GM23338 (cell line): ENCODE data around the gene DOCK1. TPM values are rescaled to one million over a fixed set of nuclear protein-coding genes. Genes with fewer than 3 reads are reported as not detected.
"Not testable (repeated sequence)": the region's sequence is repeated elsewhere in the genome, so short reads cannot be mapped to it uniquely, and the experiment has no call there.

Source experiments
- ATAC-seq: fragments of 200-7000 bp; cut with Tn5 transposase; 3 replicates; pipeline ENCODE4 v1.9.1; 2020
- DNase-seq: peaks from one replicate; pipeline ENCODE4 v3.0.0-alpha.2; 2015; ENCODE audit warnings: low spot score
- H2AFZ ChIP-seq: fragments of 200-600 bp; sonication (generic); 2 replicates; pipeline ENCODE4 v1.8.0; 2016; ENCODE audit warnings: antibody characterized with exemption, mild to moderate bottlenecking, moderate library complexity
- H3F3A ChIP-seq: fragments of 200-600 bp; sonication (generic); replicated peaks from 2 replicates; pipeline ENCODE4 v1.8.0; 2017; ENCODE audit warnings: antibody characterized with exemption, mixed run types, low read depth
- H3K27ac ChIP-seq: fragments of 200-600 bp; sonication (generic); 2 replicates; pipeline ENCODE4 v1.6.1; 2016; ENCODE audit warnings: low read depth
- H3K27me3 ChIP-seq: fragments of 200-600 bp; sonication (generic); 2 replicates; pipeline ENCODE4 v1.8.0; 2016; ENCODE audit warnings: mild to moderate bottlenecking, mixed run types, moderate library complexity; ENCODE audit not compliant: insufficient read depth
- H3K36me3 ChIP-seq: fragments of 200-600 bp; sonication (generic); 2 replicates; pipeline ENCODE4 v1.8.0; 2016; ENCODE audit warnings: mild to moderate bottlenecking; ENCODE audit not compliant: insufficient read depth
- H3K4me1 ChIP-seq: fragments of 200-600 bp; sonication (generic); 2 replicates; pipeline ENCODE4 v1.8.0; 2016; ENCODE audit warnings: mild to moderate bottlenecking, moderate library complexity; ENCODE audit not compliant: insufficient read depth
- H3K4me2 ChIP-seq: fragments of 200-600 bp; sonication (generic); 2 replicates; pipeline ENCODE4 v1.7.1; 2017; ENCODE audit warnings: mixed run types
- H3K4me3 ChIP-seq: fragments of 200-600 bp; sonication (generic); 2 replicates; pipeline ENCODE4 v1.6.1; 2016; ENCODE audit warnings: mixed run types
- H3K79me2 ChIP-seq: fragments of 200-600 bp; sonication (generic); replicated peaks from 2 replicates; pipeline ENCODE4 v1.8.0; 2017; ENCODE audit warnings: mild to moderate bottlenecking; ENCODE audit not compliant: insufficient read depth
- H3K9me2 ChIP-seq: fragments of 200-600 bp; sonication (generic); 2 replicates; pipeline ENCODE4 v1.8.0; 2017; ENCODE audit not compliant: insufficient read depth
- H4K20me1 ChIP-seq: fragments of 200-600 bp; sonication (generic); replicated peaks from 2 replicates; pipeline ENCODE4 v1.8.0; 2017; ENCODE audit warnings: mild to moderate bottlenecking; ENCODE audit not compliant: insufficient read depth
- H3K27ac Mint-ChIP-seq: 2 replicates; pipeline ENCODE4 v1.8.0; 2020; ENCODE audit warnings: inconsistent platforms, mild to moderate bottlenecking, moderate library complexity, mixed read lengths
- H3K27me3 Mint-ChIP-seq: 3 replicates; pipeline ENCODE4 v1.8.0; 2022; ENCODE audit warnings: low read depth, mild to moderate bottlenecking, moderate library complexity, mixed read lengths, inconsistent platforms; ENCODE audit not compliant: insufficient read depth, poor library complexity
- H3K36me3 Mint-ChIP-seq: 3 replicates; pipeline ENCODE4 v1.8.0; 2021; ENCODE audit warnings: low read depth, mild to moderate bottlenecking, inconsistent platforms, moderate library complexity, mixed read lengths
- H3K4me1 Mint-ChIP-seq: 3 replicates; pipeline ENCODE4 v1.8.0; 2020; ENCODE audit warnings: mild to moderate bottlenecking, inconsistent platforms, mixed read lengths
- H3K4me3 Mint-ChIP-seq: 3 replicates; pipeline ENCODE4 v1.8.0; 2021; ENCODE audit warnings: moderate library complexity, mild to moderate bottlenecking, inconsistent platforms, mixed read lengths
- H3K9me3 Mint-ChIP-seq: 3 replicates; pipeline ENCODE4 v1.8.0; 2020; ENCODE audit warnings: moderate library complexity, mild to moderate bottlenecking, inconsistent platforms, mixed read lengths
- CREB1 ChIP-seq: fragments of 250-450 bp; sonication (Bioruptor Pico); IDR thresholded peaks from 2 replicates; pipeline ENCODE4 v1.5.0; 2020; ENCODE audit warnings: low read depth, mild to moderate bottlenecking, moderate library complexity
- JUNB ChIP-seq: IDR thresholded peaks from one replicate; pipeline ENCODE4 v1.6.1; 2016; ENCODE audit warnings: antibody characterized with exemption; ENCODE audit not compliant: unreplicated experiment
- NANOG ChIP-seq: IDR thresholded peaks from 2 replicates; pipeline ENCODE4 v1.6.1; 2016; ENCODE audit warnings: antibody characterized with exemption, borderline replicate concordance
- STAT1 ChIP-seq: IDR thresholded peaks from one replicate; pipeline ENCODE4 v1.6.1; 2016; ENCODE audit warnings: antibody characterized with exemption; ENCODE audit not compliant: unreplicated experiment
- ZNF114 ChIP-seq: fragments of 250-450 bp; sonication (Bioruptor Pico); IDR thresholded peaks from 2 replicates; pipeline ENCODE4 v1.5.0; 2020; ENCODE audit warnings: mild to moderate bottlenecking, moderate library complexity
- ZNF331 ChIP-seq: fragments of 250-450 bp; sonication (Bioruptor Pico); IDR thresholded peaks from 2 replicates; pipeline ENCODE4 v1.5.0; 2020; ENCODE audit warnings: low read depth, mild to moderate bottlenecking, moderate library complexity
- polyA plus RNA-seq: library from polyadenylated mRNA; unstranded; fragments of >200 nt; fragmentation: Nextera tagmentation; extraction: Ambion mirVana; gene quantifications from 2 replicates; pipeline ENCODE4 v1.2.1, GENCODE V29; 2016
- total RNA-seq: library from RNA; depleted of rRNA; stranded (reverse); fragments of >200 nt; shearing (Covaris generic); gene quantifications from 2 replicates; pipeline ENCODE4 v1.2.3, GENCODE V29; 2014
- TF ChIP-seq, protein P1 (sequence below): IDR thresholded peaks from one replicate; pipeline ENCODE4 v1.6.1; 2018; ENCODE audit warnings: antibody characterized with exemption; ENCODE audit not compliant: unreplicated experiment

Gene DOCK1
- total and polyA plus RNA-seq, 2 experiments from 2014 or later = 13.2 to 55.3 TPM

DNA sequence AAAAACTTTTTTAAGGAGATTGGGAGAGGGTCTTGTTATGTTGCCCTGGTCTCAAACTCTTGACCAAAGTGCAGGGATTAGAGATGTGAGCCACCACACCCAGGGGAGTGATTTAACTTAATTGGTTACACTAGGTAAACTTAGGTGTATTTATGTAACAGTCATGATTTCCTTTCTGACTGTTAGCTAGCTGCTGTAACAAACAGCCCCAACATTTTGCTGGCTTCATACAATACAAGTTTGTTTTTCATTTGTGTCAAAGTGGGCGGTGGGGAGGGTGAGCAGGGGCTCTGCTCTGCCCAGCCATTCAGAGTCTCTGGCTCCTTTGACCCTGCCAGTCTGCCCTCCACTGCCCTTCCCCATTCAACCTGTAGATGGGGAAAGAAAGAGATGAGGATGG, 9.3 kb downstream of the DOCK1 start (continued):
- TF ChIP-seq, protein P1, sequence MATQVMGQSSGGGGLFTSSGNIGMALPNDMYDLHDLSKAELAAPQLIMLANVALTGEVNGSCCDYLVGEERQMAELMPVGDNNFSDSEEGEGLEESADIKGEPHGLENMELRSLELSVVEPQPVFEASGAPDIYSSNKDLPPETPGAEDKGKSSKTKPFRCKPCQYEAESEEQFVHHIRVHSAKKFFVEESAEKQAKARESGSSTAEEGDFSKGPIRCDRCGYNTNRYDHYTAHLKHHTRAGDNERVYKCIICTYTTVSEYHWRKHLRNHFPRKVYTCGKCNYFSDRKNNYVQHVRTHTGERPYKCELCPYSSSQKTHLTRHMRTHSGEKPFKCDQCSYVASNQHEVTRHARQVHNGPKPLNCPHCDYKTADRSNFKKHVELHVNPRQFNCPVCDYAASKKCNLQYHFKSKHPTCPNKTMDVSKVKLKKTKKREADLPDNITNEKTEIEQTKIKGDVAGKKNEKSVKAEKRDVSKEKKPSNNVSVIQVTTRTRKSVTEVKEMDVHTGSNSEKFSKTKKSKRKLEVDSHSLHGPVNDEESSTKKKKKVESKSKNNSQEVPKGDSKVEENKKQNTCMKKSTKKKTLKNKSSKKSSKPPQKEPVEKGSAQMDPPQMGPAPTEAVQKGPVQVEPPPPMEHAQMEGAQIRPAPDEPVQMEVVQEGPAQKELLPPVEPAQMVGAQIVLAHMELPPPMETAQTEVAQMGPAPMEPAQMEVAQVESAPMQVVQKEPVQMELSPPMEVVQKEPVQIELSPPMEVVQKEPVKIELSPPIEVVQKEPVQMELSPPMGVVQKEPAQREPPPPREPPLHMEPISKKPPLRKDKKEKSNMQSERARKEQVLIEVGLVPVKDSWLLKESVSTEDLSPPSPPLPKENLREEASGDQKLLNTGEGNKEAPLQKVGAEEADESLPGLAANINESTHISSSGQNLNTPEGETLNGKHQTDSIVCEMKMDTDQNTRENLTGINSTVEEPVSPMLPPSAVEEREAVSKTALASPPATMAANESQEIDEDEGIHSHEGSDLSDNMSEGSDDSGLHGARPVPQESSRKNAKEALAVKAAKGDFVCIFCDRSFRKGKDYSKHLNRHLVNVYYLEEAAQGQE = no peak
- no peak for TF ChIP-seq STAT1
- no peak for TF ChIP-seq CREB1
- TF ChIP-seq ZNF331 (CRISPR knock-in tag) = no peak
- TF ChIP-seq ZNF114 (CRISPR knock-in tag) = no peak

DNA sequence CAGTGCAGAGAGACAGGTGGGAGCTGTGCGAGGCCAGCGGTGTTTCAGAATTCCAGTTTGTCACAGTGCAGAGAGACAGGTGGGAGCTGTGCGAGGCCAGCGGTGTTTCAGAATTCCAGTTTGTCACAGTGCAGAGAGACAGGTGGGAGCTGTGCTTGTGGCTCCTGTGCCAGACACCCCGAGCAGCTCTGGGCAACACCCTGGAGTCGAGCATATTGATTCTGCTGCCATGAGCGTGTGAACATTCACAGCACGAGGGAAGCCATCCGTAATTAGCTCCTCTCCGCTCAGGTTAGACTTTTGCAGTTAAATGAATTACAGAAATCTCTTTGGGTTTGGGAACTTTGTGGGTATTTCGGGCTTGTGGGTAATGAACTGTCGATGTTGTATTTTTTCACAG, 11.7 kb downstream of the DOCK1 start:
- not testable (repeated sequence) for DNase-seq, H3K27ac Mint-ChIP-seq, H3K9me3 Mint-ChIP-seq, H3K27me3 Mint-ChIP-seq, H3K4me3 ChIP-seq, H3K4me3 Mint-ChIP-seq, H3F3A ChIP-seq, H3K4me2 ChIP-seq, H2AFZ ChIP-seq, H3K4me1 ChIP-seq, H3K27me3 ChIP-seq, ATAC-seq, H3K36me3 ChIP-seq, H3K27ac ChIP-seq, H3K9me2 ChIP-seq, H3K4me1 Mint-ChIP-seq
- H3K36me3 Mint-ChIP-seq = peaks cover 21% of the 10 kb centered on the region
- peaks cover 28% of the 10 kb centered on the region for H4K20me1 ChIP-seq
- H3K79me2 ChIP-seq = peaks cover 97% of the 10 kb centered on the region

DNA sequence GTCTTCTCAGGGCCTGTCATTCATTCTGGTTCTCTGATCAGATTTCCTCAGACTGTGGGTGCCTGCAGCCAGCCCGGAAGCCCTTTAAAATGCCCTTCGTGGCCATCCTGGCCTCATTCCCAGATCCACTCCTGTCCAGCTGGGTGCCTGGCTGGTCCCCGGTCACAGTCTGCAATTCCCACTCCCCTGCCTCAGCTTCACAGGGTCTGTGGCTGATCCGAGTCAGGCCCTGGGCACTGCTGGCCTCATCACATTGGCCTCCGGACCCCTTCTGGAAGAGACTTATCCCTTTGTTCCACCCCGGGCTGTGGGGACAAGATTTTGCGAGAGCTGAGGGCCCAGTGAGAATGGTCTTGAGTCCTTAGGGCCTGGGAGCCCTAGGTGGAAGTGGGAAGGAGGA, 12.1 kb downstream of the DOCK1 start:
- no peaks in the 10 kb centered on the region; the same call in 1 of the 2 replicates for H3K4me1 ChIP-seq
- ATAC-seq = no peak
- no peak for DNase-seq
- Mint-ChIP-seq H3K36me3 (peaks cover 25% of the 10 kb centered on the region), H3K4me1 (peaks cover 2% of the 10 kb centered on the region; the same call in 2 of the 3 replicates), H3K9me3 (peaks cover 3% of the 10 kb centered on the region; the same call in 1 of the 3 replicates), H3K27me3 (no peaks in the 10 kb centered on the region), H3K4me3 (no peak overlapping the region), H3K27ac (peak overlapping the region; percentile 85; the same call in 1 of the 2 replicates)
- no peak overlapping the region for H3K27ac ChIP-seq
- H3K27me3 ChIP-seq = no peaks in the 10 kb centered on the region
- no peak overlapping the region for H3K4me2 ChIP-seq
- peaks cover 25% of the 10 kb centered on the region for H4K20me1 ChIP-seq
- no peak overlapping the region for H3K4me3 ChIP-seq
- TF ChIP-seq NANOG (no peak), JUNB (no peak)
- TF ChIP-seq, protein P1 = no peak
- H3K9me2 ChIP-seq = no peaks in the 10 kb centered on the region
- no peaks in the 10 kb centered on the region for H3F3A ChIP-seq
- H2AFZ ChIP-seq = no peak overlapping the region
- H3K79me2 ChIP-seq = peaks cover 97% of the 10 kb centered on the region
- H3K36me3 ChIP-seq = no peaks in the 10 kb centered on the region; the same call in 1 of the 2 replicates
